Body of pancreas (tissue), 4 donors: ENCODE results near the gene ULK4. TPM values are rescaled to one million over a fixed set of nuclear protein-coding genes. Genes with fewer than 3 reads are reported as not detected.
A peak's percentile ranks its signal among the peaks of the same experiment; 100 is the strongest.

Experiments used
- ATAC-seq: fragments of 150-250 bp; one replicate; pipeline ENCODE4 v1.9.1; 2016
- DNase-seq, 4 donors: peaks; one replicate each; pipeline ENCODE4 v3.0.0-alpha.2; 2019
- H3K27ac ChIP-seq, 4 donors: fragments of 200-600 bp; sonication (generic); 1 replicate in 3 of 4; 2 replicates in 1 of 4; pipeline versions ENCODE4 v1.5.1 to v1.6.1; 2016 to 2019; ENCODE audit warnings: mild to moderate bottlenecking in 1 of 4, mixed read lengths in 1 of 4, moderate library complexity in 1 of 4
- H3K27me3 ChIP-seq, 2 donors: fragments of 200-600 bp; sonication (generic); one replicate each; pipeline ENCODE4 v1.6.0; 2016; ENCODE audit warnings: mild to moderate bottlenecking in 1 of 2
- H3K36me3 ChIP-seq, 2 donors: fragments of 200-600 bp; sonication (generic); replicated peaks in 1 of 2; 2 replicates each; pipeline ENCODE4 v1.5.1; 2016; ENCODE audit warnings: low read depth in 2 of 2; ENCODE audit not compliant: insufficient read depth in 1 of 2
- H3K4me1 ChIP-seq: fragments of 200-600 bp; sonication (generic); one replicate; pipeline ENCODE4 v1.6.0; 2016
- H3K4me3 ChIP-seq, 2 donors: fragments of 200-600 bp; sonication (generic); 1 replicate in 1 of 2; 2 replicates in 1 of 2; pipeline ENCODE4 v1.5.1; 2016 to 2019
- H3K9me3 ChIP-seq, 3 donors: fragments of 200-600 bp; sonication (generic); 1 replicate in 2 of 3; 2 replicates in 1 of 3; pipeline ENCODE4 v1.5.1; 2016
- CTCF ChIP-seq, 7 experiments: fragments of 450-650 bp in 4 of 7; fragments of 200-600 bp in 3 of 7; sonication (generic) in 3 of 7; IDR thresholded peaks; one replicate each; pipeline ENCODE4 v1.5.1; 2016 to 2019; ENCODE audit warnings: antibody characterized with exemption in 7 of 7
- POLR2A ChIP-seq, 3 donors: fragments of 450-650 bp; IDR thresholded peaks; one replicate each; pipeline ENCODE4 v1.6.1; 2016; ENCODE audit warnings: antibody characterized with exemption in 3 of 3, mild to moderate bottlenecking in 2 of 3
- WGBS, 2 donors: methylation state at CpG; one replicate each; pipeline ENCODE4 v1.1.5; 2017; 5-methylcytosine and 5-hydroxymethylcytosine counted together
- intact Hi-C: fragments of 100-400 bp; cut with DNase I; formaldehyde crosslinking; loops from one replicate; pipeline ENCODE4 v1.15.1; 2023
- total RNA-seq, 2 donors: library from RNA; depleted of rRNA; stranded (reverse); fragments of >200 nt; gene quantifications; one replicate each; pipeline ENCODE4 v1.1.0, GENCODE V29; 2016

ULK4 gene
- 10 to 100 TPM in 1 of 2 donors, 1 to 10 TPM in 1; 7.3 to 12.5 TPM for total RNA-seq

GRCh38 chr3:41961751-41962679 lies at the start of gene ULK4:
Gene ULK4 (minus strand): TSS chr3:41962103. CDS start chr3:41954759, 7,344 bp downstream.
- peaks cover 10% of the 10 kb centered on the region for H3K4me1 ChIP-seq
- peak within 1 kb of the TSS; percentile 46 to 73 (median 58) for H3K27ac ChIP-seq
- TF ChIP-seq CTCF (IDR thresholded peaks at IDR 0.05): peak in 1 of 7 experiments; percentile 15
- TF ChIP-seq POLR2A (IDR thresholded peaks at IDR 0.05): peak; percentile 11 to 78 (median 52)
- H3K27me3 ChIP-seq: no peaks in the 10 kb centered on the region
- ATAC-seq (peak; percentile 96), DNase-seq (peak; percentile 94 to 98 (median 96))
- H3K4me3 ChIP-seq: peak within 1 kb of the TSS; percentile 42 to 81
- no peaks in the 10 kb centered on the region for H3K9me3 ChIP-seq
- intact Hi-C loops: no loop called here
- 0% methylated on average over 11 to 58 of the region's 58 CpGs for WGBS, 2 donors
- H3K36me3 ChIP-seq: no peaks in the 10 kb centered on the region

- intact Hi-C loops: no loop called here
Measured at GRCh38 chr3:42010530-42010929, 48.6 kb upstream of the ULK4 start.

DNA sequence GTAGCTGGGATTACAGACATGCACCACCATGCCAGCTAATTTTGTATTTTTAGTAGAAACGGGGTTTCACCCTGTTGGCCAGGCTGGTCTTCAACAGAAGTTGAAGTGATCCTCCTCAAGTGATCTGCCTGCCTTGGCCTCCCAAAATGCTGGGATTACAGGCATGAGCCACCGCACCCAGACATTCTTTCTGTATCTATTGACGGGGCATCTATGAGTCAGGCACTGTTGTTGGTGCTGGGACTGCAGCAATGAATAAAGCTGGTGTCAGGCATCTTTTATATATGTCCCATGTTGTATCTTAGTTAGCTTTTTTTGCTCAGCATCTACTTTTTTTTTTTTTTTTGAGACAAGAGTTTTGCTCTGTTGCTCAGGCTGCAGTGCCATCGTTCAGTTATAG lies 47.6 kb upstream of the ULK4 start:
- Histone ChIP-seq H3K27ac (no peak overlapping the region), H3K4me3 (no peak overlapping the region), H3K9me3 (no peaks in the 10 kb centered on the region), H3K4me1 (peaks cover under 1% of the 10 kb centered on the region), H3K27me3 (no peaks in the 10 kb centered on the region), H3K36me3 (no peaks in the 10 kb centered on the region)
- WGBS, 2 donors: 87 to 90% methylated on average over 4 of the region's 4 CpGs
- intact Hi-C loops: no loop called here
- DNase-seq: no peak
- ATAC-seq: no peak
- TF ChIP-seq CTCF (IDR thresholded peaks at IDR 0.05) (no peak), POLR2A (IDR thresholded peaks at IDR 0.05) (no peak)

More at GRCh38 chr3:42010530-42010929, 48.6 kb upstream of the ULK4 start:
- H3K9me3 ChIP-seq: no peaks in the 10 kb centered on the region
- no peak overlapping the region for H3K4me3 ChIP-seq
- H3K36me3 ChIP-seq: no peaks in the 10 kb centered on the region
- peaks cover 11% of the 10 kb centered on the region for H3K4me1 ChIP-seq
- WGBS, 2 donors: 49 to 53% methylated on average over 2 of the region's 2 CpGs
- H3K27me3 ChIP-seq: no peaks in the 10 kb centered on the region
- H3K27ac ChIP-seq: no peak overlapping the region
- no peak for ATAC-seq
- TF ChIP-seq CTCF (IDR thresholded peaks at IDR 0.05): no peak
- no peak for TF ChIP-seq POLR2A (IDR thresholded peaks at IDR 0.05)
- DNase-seq: peak in 2 of 4 donors; percentile 17 to 29

DNA sequence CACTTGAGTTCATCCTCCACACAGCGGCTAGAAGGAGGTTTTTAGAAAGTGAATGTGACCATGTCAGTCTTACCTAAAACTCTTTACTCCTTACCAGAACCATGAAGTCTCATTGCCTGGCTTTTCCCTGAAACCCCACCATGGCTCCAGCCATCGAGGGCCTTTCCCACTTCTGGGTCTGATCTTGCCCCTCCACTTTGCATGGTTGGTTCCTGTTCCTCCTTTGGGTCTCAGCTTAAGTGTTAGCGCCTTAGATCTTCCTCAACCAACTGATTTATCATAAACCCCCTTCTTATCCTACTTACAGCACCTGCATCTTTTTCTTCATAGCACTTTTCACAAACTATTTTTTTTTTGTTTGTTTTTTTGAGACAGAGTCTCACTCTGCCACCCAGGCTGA lies 45.9 kb upstream of the ULK4 start:
- no peak overlapping the region for H3K4me3 ChIP-seq
- intact Hi-C loops: no loop called here
- no peak overlapping the region for H3K27ac ChIP-seq
- H3K36me3 ChIP-seq: no peaks in the 10 kb centered on the region
- TF ChIP-seq POLR2A (IDR thresholded peaks at IDR 0.05) (no peak), CTCF (IDR thresholded peaks at IDR 0.05) (no peak)
- no peak for DNase-seq
- no peaks in the 10 kb centered on the region for H3K9me3 ChIP-seq
- H3K27me3 ChIP-seq: no peaks in the 10 kb centered on the region
- no peak for ATAC-seq
- 93 to 96% methylated on average over 3 of the region's 3 CpGs for WGBS, 2 donors
- no peaks in the 10 kb centered on the region for H3K4me1 ChIP-seq
